MM.1S (cell line): ENCODE results near the gene ITGA5.

Source experiments
- CTCF ChIP-seq: fragments of 300-600 bp; sonication (generic); IDR thresholded peaks from 2 replicates; pipeline ENCODE4 v1.5.1; 2016; ENCODE audit warnings: antibody characterized with exemption, low read length, mixed read lengths
- EZH2phosphoT487 ChIP-seq: fragments of 300-600 bp; sonication (generic); IDR thresholded peaks from 2 replicates; pipeline ENCODE4 v1.6.1; 2018; ENCODE audit warnings: antibody characterized with exemption, low read length

GRCh38 chr12:54356228-54356627 is 62.8 kb downstream of the ITGA5 start:
- no peak for TF ChIP-seq CTCF
- no peak for TF ChIP-seq EZH2phosphoT487
